ENCODE results near the gene PABPN1L. TPM values are rescaled to one million over a fixed set of nuclear protein-coding genes. Genes with fewer than 3 reads are reported as not detected.

Gene PABPN1L
- total and polyA plus RNA-seq, 9 of the 15 experiments (the other 6 are each of a cell fraction or from before 2014, with no cell fraction given), result 0.11 to 0.32 TPM; not detected in 7

- no peak for TF ChIP-seq PTRF (tag; IDR thresholded peaks at IDR 0.05)
- no peak for TF ChIP-seq NCOR1 (IDR thresholded peaks at IDR 0.05)
- no peak for TF ChIP-seq ZNF41 (CRISPR knock-in tag; conservative IDR thresholded peaks at IDR 0.05)
- no peak for TF ChIP-seq ZBTB7A (IDR thresholded peaks at IDR 0.05; ENCODE audit: borderline replicate concordance, control insufficient read depth, low read depth, low read length)
- no peak for TF ChIP-seq ZFP36 (IDR thresholded peaks at IDR 0.05; ENCODE audit: low read depth, low read length, partially characterized antibody)
- no peak for TF ChIP-seq ELF4 (CRISPR knock-in tag; IDR thresholded peaks at IDR 0.05)
- TF ChIP-seq MCM5 (IDR thresholded peaks at IDR 0.05; ENCODE audit: low read depth), result no peak
- no peak for TF ChIP-seq FOS (IDR thresholded peaks at IDR 0.05; ENCODE audit: extremely low read depth, insufficient read length)
- TF ChIP-seq ARID3B (CRISPR knock-in tag; IDR thresholded peaks at IDR 0.05; ENCODE audit: borderline replicate concordance), result no peak
- TF ChIP-seq NCOA1 (IDR thresholded peaks at IDR 0.05; ENCODE audit: low read depth), result no peak
- no peak for ATAC-seq
- Histone ChIP-seq H3K36me3 (ENCODE audit: control insufficient read depth, insufficient read depth, low read length) (peaks cover 42% of the 10 kb centered on the region; the same call in 2 of the 3 replicates), H3K4me2 (ENCODE audit: insufficient read depth, low read length) (no peak overlapping the region), H3K27me3 (ENCODE audit: control insufficient read depth in 2 of 2, insufficient read depth in 2 of 2, low read length in 2 of 2) (no peaks in the 10 kb centered on the region), H2AFZ (ENCODE audit: low read depth, low read length) (no peak overlapping the region), H3K27ac (ENCODE audit: extremely low read depth, low read depth, low read length) (no peak overlapping the region), H3K9me3 (replicated peaks; ENCODE audit: control insufficient read depth, insufficient read depth, low read depth, low read length) (no peaks in the 10 kb centered on the region), H4K20me1 (replicated peaks; ENCODE audit: control insufficient read depth, insufficient read depth, low read length) (no peaks in the 10 kb centered on the region; the same call in 1 of the 2 replicates), H3K9me1 (ENCODE audit: control insufficient read depth, insufficient read depth, low read length) (peaks cover 2% of the 10 kb centered on the region), H3K4me3 (no peak overlapping the region), H3K4me1 (replicated peaks in 1 of 2; ENCODE audit: control insufficient read depth in 2 of 2, insufficient read depth in 2 of 2, low read length in 2 of 2) (peaks cover 8 to 50% of the 10 kb centered on the region in 2 experiments; a peak in 4 of 5 replicates), H3K9ac (ENCODE audit: insufficient read depth in 1 of 2, low read depth in 2 of 2, low read length in 2 of 2) (peak overlapping the region in 1 of 2 experiments; percentile 41; a peak in 1 of 4 replicates), H3K79me2 (ENCODE audit: control insufficient read depth, insufficient read depth, low read length) (peaks cover 23% of the 10 kb centered on the region)
- FAIRE-seq, result no peak
- no TSS peak for BruUV-seq (replicated peaks)
- intact Hi-C loops (cut with micrococcal nuclease), result no loop called here
- 90% methylated on average over 20 of the region's 20 CpGs for WGBS (ENCODE audit: insufficient coverage, low coverage, missing lambda C conversion rate)
- ChIA-PET CTCF (ENCODE audit: low intra/inter-chr PET ratio) (no interaction called here), POLR2A (interaction anchor here (0.7 kb wide), 2 partner anchors 8 to 105 kb away, joined by 4 to 5 read pairs; no protein-coding TSS in a partner anchor)
- in situ Hi-C loops (cut with MboI), result no loop called here
- DNase-seq (ENCODE audit: extremely low read depth in 1 of 4, low spot score in 3 of 4), result no peak
Measured at GRCh38 chr16:88859381-88860091, 6.9 kb downstream of the PABPN1L start.

All from K562 (cell line).